NCI-H1930 (cell line): ENCODE results near the gene PI4KA.

ENCODE experiments used
- DNase-seq, 2 experiments: peaks; one replicate each; lab custom pipeline; 2025; lab: John Stamatoyannopoulos, UW

The PI4KA gene

GRCh38 chr22:20816559-20816958 lies 42.1 kb downstream of the PI4KA start:
- no peak for DNase-seq

DNA sequence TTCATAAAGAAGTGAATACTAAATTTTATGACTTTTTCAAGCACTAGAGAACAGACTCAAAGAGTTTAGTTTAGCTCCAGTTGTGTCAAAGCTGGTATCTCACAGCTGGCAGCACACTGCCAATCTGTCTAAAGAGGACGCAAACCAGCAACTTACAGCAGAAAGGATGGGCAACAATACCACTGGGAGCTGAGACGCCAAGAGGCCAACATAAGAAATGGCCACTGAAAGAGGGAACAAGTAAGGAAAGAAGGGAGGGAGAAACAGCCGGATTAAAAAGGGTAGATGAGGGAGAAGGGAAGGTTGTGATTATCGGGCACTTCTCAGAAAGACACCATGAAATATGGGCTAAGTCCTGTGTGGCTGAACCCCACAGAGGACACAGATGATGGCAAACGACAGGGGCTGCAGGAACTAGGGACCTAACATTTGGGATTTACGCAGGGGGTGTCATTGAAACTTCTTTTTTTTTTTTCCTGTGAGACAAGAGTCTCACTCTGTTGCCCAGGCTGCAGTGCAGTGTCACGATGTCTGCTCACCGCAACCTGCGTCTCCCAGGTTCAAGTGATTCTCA lies 43.0 kb downstream of the PI4KA start:
- no peak for DNase-seq

- no peak for DNase-seq
Observed at GRCh38 chr22:20814221-20814808, 44.3 kb downstream of the PI4KA start.

DNA sequence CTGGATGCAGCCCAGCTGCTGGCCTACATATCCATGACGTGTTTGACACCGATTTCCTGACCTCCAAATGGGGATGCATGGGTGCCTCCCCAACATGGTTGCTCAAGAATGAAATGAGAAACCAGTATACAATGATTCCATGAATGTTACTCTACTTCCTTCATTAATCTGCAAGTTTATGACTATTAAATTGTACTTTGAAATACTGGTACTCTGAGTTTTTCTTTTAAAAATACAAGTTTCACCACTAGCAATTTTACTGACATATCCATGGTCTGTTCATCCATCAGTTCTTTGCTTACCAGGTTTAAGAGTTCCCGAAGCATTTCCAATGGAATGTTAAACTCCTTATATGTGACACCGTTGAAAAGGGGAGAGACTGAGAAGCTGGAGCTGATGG lies 45.6 kb downstream of the PI4KA start:
- no peak for DNase-seq

DNA sequence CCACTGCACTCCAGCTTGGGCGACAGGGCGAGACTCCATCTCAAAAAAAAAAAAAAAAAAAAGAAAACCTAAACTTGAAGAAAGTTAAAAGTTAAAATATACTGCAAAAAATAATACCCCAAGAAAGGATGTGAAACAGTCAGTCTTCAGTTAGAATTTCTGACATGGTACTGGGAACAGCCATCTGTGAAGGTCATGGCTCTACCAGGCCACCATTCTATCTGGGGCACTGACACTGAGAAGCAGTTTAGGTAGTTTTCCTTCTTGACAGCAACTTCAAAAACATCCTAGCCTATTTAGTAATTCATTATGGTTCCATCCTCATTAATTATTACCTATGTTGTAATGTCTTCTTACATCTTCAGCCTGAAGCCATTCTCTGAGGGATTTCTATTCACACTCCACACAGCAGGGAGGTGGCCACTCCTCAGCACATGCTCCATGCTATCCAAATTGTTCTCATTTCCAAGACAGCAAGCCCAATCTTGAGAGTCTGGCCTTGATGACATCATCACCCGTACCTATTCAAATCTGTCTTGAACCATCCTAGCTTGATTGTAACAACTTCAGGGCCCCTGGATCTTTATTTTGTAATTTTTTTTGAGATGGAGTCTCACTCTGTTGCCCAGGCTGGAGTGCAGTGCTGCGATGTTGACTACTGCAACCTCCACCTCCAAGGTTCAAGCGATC lies 46.5 kb downstream of the PI4KA start:
- DNase-seq = no peak

DNA sequence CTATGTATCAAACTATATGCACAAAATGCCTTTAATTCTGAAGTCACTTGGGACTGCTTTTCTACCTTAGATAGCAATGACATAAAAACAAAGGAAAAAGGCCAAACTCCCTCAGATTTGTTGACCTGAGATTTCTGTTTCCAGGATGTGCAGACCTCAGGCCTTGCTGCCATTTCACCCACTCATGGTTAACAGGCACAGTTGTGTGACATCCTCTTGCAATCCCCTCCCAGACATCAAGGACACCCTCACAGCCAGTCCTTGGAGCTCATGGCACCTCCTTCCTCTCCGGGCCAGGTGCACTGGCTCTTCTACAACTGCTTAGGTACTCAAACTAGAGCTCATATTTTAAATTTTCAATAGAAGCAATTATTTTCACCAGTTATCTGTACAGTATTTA lies 47.4 kb downstream of the PI4KA start:
- DNase-seq = no peak

DNA sequence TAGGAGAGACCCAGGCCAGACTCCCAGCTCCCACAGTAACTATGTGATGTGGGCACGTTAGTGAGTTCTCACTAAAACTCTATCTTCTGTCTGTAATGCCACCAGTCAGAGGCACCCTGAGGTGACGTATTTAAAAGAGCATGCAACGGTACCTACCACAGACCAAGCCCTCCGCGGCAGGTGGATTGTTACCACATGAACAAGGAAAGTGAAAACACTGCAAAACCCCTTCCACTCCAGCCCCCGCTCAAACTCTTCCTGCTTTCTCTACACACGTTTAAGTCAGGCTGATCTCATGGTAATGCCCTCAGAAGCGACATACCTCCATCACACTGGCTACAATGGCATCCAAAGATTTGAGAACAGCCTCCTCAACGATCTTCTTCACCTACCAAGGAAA lies 48.0 kb downstream of the PI4KA start:
- no peak for DNase-seq

DNA sequence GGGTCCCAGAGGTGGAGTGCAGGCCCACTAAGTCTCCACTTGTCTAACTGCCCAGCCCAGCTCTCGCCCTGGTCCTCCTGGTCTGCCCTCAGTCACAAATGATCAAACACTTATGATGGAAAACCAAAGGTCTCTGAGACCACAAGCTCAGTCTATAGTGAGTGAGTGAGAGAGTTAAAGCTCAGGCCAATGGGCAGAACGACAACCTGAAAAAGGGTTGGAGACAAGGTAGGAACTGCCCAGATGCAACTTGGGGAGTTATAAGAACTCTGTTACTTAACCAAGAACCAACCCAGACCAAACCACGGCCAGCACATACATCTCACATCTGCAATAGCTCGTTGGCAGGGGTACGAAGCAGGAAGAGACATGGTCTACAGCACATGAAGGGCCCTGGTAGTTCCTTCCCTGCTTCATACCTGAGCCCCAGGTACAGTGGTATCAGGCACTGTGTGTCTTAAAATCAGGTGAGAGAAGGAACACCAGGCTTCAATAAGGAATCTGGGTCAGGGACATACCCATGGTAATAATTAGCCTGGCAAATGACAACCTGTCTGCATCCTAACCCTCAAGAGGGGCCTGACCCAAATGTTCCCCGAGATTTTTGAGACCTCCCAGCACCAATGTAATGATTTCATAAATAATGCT lies 48.9 kb downstream of the PI4KA start:
- DNase-seq = no peak

GRCh38 chr22:20808844-20809243 lies 49.8 kb downstream of the PI4KA start:
- no peak for DNase-seq

- DNase-seq = no peak
Observed at GRCh38 chr22:20807315-20807752, 51.3 kb downstream of the PI4KA start.

DNA sequence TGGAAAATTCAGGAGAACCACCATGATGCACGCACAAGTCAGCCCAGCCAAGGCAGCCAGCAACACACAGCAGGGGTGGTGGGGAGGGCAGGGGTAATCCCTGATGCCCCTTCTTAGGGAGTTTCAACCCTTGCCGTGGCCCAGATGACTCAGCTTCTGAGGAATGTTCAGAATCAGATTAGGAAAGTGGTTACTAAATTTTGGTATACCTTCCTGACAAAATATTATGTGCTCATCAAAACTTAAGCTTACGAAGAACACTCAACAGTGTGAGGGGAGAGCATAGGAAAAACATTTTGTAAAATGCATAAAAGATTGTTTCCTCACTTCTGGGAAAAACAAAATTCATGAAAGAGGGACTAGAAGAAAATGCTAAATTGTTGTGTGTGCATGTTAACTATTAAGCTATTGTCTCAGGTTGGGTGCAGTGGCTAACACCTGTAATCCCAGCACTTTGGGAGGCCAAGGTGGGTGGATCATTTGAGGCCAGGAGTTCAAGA lies 52.6 kb downstream of the PI4KA start:
- no peak for DNase-seq

DNA sequence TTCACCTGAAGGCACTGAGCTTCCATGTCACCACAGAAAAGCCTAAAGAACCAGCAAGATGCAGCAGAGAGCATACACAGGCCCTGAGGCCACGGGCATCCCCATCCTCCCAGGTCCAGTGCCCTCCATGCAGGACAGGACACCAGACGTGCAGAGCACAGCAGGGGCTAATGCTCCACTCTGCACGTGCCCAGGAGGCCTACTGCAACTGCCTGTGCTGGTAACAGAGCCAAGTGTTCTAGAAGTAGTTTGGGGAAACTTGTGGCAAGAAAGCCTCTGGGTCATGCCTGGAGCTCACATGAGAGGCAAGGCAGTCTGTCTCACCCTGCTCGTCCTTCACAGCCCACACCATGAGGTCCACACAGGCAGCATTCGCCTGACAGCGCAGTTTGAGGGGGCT lies 54.0 kb downstream of the PI4KA start:
- no peak for DNase-seq

DNA sequence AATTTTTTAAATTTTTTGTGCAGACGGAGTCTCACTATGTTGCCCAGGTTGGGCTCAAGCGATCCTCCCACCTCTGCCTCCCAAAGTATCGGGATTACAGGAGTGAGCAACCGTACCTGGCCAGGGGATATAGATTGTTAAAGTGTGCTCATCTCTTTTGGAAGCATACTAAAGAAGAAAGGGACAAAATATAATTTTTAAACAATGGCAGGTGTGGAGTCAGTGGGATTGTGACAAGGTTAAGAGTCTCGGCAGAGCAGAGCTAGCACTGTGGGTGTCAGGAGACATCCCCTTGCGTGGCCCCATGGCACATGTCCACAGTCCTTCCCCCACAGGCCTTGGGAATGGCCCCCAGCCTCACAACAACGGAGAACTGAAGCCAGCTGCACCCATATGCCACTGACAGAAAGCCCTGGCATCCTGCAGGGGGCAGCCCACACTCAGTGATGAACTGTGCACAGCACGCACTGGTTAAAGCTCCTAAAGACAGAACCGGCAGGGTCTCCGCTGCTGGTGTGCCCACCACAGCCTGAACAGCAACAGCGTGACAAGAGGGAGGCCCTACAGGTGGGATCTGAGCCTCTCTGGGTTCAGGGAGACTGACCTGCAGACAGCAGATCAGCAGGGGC lies 54.8 kb downstream of the PI4KA start:
- no peak for DNase-seq

DNA sequence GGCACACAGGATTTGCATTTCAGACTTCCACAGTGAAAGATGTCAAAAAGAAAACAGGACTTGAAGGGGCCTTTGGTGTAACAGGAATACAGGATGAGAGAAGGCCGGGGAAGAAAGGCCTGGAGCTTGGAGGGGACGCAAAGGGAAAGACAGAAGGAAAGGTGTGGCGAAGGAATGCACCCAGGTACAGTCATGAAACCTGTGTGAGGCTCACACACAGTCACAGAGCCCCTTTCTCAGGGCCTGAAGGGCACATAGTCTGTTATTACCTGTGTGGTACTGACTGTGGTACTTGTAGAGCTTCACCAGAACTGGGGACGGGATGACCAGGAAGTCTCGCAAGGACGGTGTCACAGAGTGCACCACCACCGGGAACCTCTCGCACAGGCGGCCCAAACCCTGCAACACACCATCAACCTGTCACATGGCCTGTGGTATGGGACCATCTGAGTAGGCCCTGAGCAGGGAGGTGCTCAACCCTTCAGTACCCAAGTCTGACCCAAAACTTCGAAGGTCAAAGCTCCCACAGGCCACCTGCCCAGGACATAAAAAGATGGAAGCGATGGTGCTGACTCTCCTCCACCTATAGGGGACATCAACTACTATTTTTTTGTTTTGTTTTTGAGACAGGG lies 55.6 kb downstream of the PI4KA start:
- DNase-seq = no peak

GRCh38 chr22:20802452-20802851 lies 56.2 kb downstream of the PI4KA start:
- no peak for DNase-seq

DNA sequence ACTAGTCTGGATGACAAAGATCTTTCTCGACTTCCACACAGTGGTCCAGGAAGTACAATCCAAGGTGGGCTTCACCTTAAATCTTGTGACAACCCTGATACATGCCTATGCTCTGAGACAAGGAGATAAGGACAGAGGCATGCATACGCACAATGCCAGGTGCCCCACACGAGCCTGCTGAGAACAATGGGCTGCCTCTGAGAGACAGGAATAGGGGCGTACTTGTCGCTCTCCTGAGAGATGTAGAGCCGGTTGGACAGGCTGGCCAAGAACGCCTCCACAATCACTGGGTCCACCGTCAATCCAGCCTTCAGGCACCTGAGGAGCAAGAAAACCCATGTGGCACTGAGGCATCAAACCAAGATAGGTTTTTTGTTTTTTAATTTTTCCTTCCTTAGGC lies 59.2 kb downstream of the PI4KA start:
- no peak for DNase-seq

GRCh38 chr22:20798974-20799373 lies 59.6 kb downstream of the PI4KA start:
- no peak for DNase-seq

GRCh38 chr22:20798218-20798617 lies 60.4 kb downstream of the PI4KA start:
- DNase-seq = no peak

DNA sequence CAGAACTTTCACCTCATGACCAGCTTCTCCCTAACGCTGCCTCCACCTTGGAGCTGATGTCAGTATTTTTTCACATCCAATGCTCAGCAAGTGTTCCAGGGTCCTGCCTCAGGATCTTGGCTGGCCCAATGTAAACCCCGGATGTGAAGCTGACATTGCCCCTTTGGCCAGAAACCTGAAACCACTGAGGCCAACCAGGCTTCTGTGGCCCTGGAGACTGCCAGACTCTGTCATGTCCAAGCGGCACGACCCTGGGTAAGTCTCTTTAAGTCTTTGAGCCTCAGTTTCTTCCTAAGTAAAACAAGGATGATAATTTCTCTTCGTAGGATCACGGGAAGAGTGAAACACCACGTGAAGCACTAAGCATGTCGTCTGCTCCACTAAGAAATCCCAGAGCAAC lies 61.9 kb downstream of the PI4KA start:
- no peak for DNase-seq

- no peak for DNase-seq
Observed at GRCh38 chr22:20794650-20795413, 63.8 kb downstream of the PI4KA start.
